ACC112 (cell line): Measurements from ENCODE around the gene PPCDC.

Source experiments
- H2AFZ ChIP-seq: fragments of 200-600 bp; sonication (generic); one replicate; pipeline ENCODE4 v1.6.0; 2017; ENCODE audit warnings: antibody characterized with exemption, low read length; ENCODE audit not compliant: unreplicated experiment
- H3K27ac ChIP-seq: fragments of 200-600 bp; sonication (generic); 2 replicates; pipeline ENCODE4 v1.5.1; 2014; ENCODE audit warnings: low read depth, mild to moderate bottlenecking, antibody characterized with exemption, low read length, moderate library complexity
- H3K27me3 ChIP-seq: fragments of 200-600 bp; sonication (generic); 2 replicates; pipeline ENCODE4 v1.6.1; 2014; ENCODE audit warnings: mild to moderate bottlenecking, antibody characterized with exemption, low read length, moderate library complexity, mixed read lengths; ENCODE audit not compliant: insufficient read depth
- H3K36me3 ChIP-seq: fragments of 200-600 bp; sonication (generic); 2 replicates; pipeline ENCODE4 v1.6.1; 2016; ENCODE audit warnings: mild to moderate bottlenecking, antibody characterized with exemption, low read length, moderate library complexity, mixed read lengths; ENCODE audit not compliant: insufficient read depth
- H3K4me1 ChIP-seq: fragments of 200-600 bp; sonication (generic); one replicate; pipeline ENCODE4 v1.6.1; 2016; ENCODE audit warnings: low read length, mixed read lengths; ENCODE audit not compliant: insufficient read depth, unreplicated experiment, control insufficient read depth
- H3K4me3 ChIP-seq: fragments of 200-600 bp; sonication (generic); 2 replicates; pipeline ENCODE4 v1.5.1; 2014; ENCODE audit warnings: mild to moderate bottlenecking, low read depth, low read length
- H3K79me2 ChIP-seq: fragments of 200-600 bp; sonication (generic); one replicate; pipeline ENCODE4 v1.6.0; 2016; ENCODE audit warnings: low read length; ENCODE audit not compliant: control insufficient read depth, unreplicated experiment, insufficient read depth

Gene PPCDC

DNA sequence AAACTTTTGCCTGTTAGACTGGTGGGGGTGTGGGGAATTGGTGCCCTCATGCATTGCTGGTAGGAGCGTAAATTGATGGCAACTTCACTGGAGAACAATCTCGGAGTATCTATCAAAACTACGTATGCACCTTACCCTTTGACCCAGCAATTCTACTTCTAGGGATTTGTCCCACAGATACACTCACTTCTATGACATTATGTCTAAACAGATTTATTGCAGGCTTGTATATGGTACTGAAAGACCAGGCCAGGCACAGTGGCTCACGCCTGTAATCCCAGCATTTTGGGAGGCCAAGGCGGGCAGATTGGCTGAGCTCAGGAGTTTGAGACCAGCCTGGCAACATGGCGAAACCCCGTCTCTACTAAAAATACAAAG is 30.3 kb downstream of the PPCDC start:
- H3K36me3 ChIP-seq: no peaks in the 10 kb centered on the region
- H3K27ac ChIP-seq: no peak overlapping the region
- no peaks in the 10 kb centered on the region for H3K27me3 ChIP-seq
- no peaks in the 10 kb centered on the region for H3K79me2 ChIP-seq
- no peaks in the 10 kb centered on the region for H3K4me1 ChIP-seq
- no peak overlapping the region for H2AFZ ChIP-seq
- H3K4me3 ChIP-seq: no peak overlapping the region

DNA sequence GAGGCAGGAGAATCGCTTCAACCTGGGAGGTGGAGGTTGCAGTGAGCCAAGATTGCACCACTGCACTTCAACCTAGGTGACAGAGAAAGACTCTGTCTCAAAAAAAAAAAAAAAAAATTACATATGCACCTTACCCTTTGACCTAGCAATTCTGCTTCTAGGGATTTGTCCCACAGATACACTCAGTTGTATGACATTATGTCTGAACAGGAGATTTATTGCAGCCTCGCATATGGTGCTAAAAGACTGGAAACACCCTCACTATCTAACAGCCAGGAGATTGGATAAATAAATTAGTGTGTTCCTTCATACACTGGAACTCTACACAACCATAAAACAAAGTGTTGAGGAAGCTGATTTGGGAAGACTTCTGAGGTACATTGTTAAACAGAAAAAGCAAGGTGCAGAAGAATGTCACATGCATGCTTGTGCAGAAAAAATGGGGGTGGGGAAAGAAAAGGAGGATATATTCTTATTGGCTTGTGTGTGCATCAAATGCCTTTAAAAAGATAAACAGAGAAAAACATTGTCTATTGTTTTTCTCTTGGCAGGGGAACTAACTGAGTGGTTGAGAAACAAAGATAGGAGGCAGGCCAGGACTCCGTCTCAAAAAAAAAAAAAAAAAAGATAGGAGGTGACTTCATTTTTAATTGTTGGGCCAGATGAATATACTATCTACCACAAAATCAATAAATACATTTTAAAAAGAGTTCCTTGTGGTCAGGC is 30.9 kb downstream of the PPCDC start:
- no peaks in the 10 kb centered on the region for H3K36me3 ChIP-seq
- H3K27ac ChIP-seq: no peak overlapping the region
- no peaks in the 10 kb centered on the region for H3K4me1 ChIP-seq
- H2AFZ ChIP-seq: no peak overlapping the region
- no peak overlapping the region for H3K4me3 ChIP-seq
- no peaks in the 10 kb centered on the region for H3K79me2 ChIP-seq
- H3K27me3 ChIP-seq: no peaks in the 10 kb centered on the region

DNA sequence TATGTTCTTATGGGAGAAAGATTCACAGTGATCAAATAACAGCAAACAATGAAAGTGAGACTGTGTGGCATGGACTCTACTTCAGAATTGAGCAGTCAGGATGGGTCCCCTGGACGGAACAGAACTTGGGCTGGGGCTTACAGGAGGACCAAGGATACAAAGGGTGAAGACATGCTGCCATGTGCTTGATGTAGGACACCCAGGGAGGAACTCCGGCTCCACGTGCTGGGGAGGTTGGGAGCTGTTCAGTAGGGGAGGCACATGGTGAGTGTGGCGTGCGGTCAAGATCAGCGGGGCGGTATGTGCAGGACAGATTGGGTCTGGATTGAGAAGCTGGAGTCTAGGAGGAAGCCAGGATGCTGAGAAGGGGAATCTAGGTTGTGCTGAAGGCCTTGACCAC is 32.6 kb downstream of the PPCDC start:
- Histone ChIP-seq H3K36me3 (no peaks in the 10 kb centered on the region), H3K27ac (no peak overlapping the region), H3K4me1 (no peaks in the 10 kb centered on the region), H3K79me2 (no peaks in the 10 kb centered on the region), H3K27me3 (no peaks in the 10 kb centered on the region), H2AFZ (no peak overlapping the region), H3K4me3 (no peak overlapping the region)

DNA sequence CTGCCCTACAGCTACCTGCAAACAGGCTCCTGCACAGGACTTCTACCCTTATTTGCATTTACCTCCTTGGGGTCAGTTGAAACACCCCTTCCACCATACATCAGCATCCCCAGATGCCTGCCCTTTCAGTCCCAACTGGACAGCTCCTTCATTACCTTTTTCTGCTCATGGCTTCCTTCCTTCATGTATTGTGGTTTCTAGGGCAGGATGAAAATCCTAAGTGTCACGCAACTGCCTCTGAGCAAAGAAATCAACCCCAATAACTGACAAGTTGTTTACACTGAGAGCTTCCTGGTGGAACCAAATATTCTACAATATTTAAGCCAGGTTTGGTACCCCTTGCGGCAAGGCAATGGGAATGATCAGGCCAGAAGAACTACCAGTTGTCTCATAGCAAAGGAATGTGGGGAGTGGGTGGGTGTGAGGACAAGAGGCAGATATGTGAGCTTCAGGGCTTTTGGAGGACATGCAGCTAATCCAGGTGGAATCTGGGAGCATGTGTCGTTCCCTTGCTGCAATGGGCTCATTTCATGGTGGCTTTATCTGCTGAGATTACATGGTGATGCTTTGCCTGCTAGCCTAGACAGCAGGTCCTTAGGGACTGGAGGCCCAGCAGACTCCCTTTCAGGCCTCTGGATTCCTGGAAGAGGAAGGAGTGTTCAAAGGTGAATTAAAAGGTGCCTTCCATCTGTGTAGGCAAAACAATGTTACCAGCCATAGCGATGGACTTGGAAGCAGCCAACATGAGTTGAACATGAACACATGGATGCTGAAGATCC is 34.9 kb downstream of the PPCDC start:
- no peak overlapping the region for H3K4me3 ChIP-seq
- no peak overlapping the region for H2AFZ ChIP-seq
- peaks cover 4% of the 10 kb centered on the region for H3K4me1 ChIP-seq
- no peaks in the 10 kb centered on the region for H3K79me2 ChIP-seq
- no peak overlapping the region for H3K27ac ChIP-seq
- no peaks in the 10 kb centered on the region for H3K36me3 ChIP-seq
- no peaks in the 10 kb centered on the region for H3K27me3 ChIP-seq

DNA sequence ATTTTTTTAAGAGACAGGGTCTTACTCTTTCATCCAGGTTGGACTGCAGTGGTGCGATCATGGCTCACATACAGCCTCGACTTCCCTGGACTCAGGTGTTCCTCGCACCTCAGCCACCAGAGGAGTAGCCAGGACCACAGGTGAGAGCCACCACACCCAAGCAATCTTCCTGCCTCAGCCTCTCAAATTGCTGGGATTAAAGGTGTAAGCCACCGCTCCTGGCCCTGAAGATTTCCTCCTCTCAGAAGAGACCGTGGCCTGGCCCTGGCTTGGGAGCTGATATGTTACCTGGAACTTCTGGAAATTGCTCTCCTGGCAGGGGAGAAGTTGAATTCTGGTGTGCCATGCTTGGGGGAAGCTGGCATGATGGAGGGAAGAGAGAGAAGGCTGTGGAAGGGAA is 36.2 kb downstream of the PPCDC start:
- no peaks in the 10 kb centered on the region for H3K36me3 ChIP-seq
- no peak overlapping the region for H3K27ac ChIP-seq
- H3K27me3 ChIP-seq: no peaks in the 10 kb centered on the region
- no peak overlapping the region for H2AFZ ChIP-seq
- no peaks in the 10 kb centered on the region for H3K79me2 ChIP-seq
- H3K4me1 ChIP-seq: peaks cover 16% of the 10 kb centered on the region
- no peak overlapping the region for H3K4me3 ChIP-seq

DNA sequence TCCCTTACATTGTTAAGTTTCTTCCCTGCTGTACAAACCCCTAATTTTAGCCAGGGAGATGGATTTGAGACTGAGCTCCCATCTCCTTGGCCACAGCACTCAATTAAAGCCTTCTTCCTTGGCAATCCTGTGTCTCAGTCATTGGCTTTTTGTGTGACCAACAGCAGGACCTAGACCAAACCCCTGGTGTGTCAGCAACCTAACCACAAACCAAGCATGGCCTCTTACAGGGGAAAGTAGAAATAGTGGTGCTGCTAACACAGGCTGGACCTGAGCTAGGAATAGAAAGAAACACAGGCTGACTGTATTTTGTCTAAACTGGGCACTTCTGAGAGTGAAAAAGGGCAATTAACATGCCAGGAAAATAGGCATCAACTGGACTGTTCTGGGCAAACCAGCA is 37.9 kb downstream of the PPCDC start:
- peaks cover 32% of the 10 kb centered on the region for H3K4me1 ChIP-seq
- H3K36me3 ChIP-seq: no peaks in the 10 kb centered on the region
- H3K27me3 ChIP-seq: no peaks in the 10 kb centered on the region
- H3K4me3 ChIP-seq: no peak overlapping the region
- H2AFZ ChIP-seq: no peak overlapping the region
- no peak overlapping the region for H3K27ac ChIP-seq
- no peaks in the 10 kb centered on the region for H3K79me2 ChIP-seq

DNA sequence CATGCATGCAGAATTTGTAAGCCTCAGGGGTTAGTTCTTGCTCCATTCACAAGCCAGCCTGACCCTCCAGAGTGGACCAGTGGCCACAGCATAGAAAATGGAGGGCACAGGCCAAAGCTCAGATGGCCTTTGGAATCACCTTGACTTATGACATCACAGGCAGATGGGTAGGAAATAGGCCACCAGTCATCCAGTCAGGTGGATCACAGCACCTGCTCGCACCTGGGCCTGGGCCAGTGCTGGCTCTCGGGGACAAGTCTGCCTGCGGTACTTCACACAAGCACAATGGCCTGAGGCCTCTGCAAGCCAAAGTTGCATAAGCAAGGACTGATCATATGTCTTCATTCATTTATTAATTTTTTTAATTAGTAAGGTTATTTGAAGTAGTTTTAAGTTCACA is 39.3 kb downstream of the PPCDC start:
- Histone ChIP-seq H3K27ac (no peak overlapping the region), H3K79me2 (no peaks in the 10 kb centered on the region), H3K4me1 (peaks cover 46% of the 10 kb centered on the region), H3K4me3 (no peak overlapping the region), H3K36me3 (no peaks in the 10 kb centered on the region), H3K27me3 (no peaks in the 10 kb centered on the region), H2AFZ (no peak overlapping the region)

DNA sequence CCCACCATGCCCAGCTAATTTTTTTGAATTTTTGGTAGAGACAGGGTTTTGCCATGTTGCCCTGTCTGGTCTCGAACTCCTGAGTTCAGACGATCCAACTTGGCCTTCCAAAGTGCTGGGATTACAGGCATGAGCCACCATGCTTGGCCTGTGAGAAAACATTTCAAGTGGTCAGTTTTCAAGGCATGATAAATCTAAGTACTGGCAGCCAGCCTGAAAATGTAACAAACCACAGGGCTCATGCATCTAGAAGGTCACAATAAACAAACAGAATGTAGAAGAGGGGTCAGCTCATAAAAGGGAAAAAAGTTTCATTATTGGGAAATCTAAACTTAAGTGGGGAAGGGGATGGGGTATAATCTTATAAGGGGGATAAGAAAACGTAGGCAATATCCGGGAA is 39.9 kb downstream of the PPCDC start:
- Histone ChIP-seq H3K36me3 (no peaks in the 10 kb centered on the region), H3K27me3 (no peaks in the 10 kb centered on the region), H2AFZ (no peak overlapping the region), H3K79me2 (no peaks in the 10 kb centered on the region), H3K4me1 (peaks cover 47% of the 10 kb centered on the region), H3K4me3 (no peak overlapping the region), H3K27ac (no peak overlapping the region)

DNA sequence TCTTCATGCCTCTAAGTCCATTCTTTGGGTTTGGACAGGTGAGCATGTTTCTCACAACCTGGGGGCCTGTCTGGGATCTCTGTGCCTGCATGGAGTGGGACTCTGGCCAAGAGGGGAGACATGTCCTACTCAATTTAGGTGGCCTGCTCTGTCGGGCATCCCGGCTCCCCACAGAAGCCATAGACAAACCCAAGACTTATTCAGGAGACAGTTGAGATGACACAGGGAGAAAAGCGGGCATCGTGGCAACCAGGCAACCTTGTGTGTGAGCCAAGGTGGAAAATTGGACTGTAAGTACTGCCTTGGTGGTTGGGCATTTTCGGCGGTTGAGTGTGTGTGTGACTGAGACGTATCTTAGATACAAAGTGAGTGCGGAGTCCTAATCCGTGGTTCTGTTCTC is 40.5 kb downstream of the PPCDC start:
- Histone ChIP-seq H3K4me1 (peaks cover 47% of the 10 kb centered on the region), H3K79me2 (no peaks in the 10 kb centered on the region), H2AFZ (no peak overlapping the region), H3K36me3 (no peaks in the 10 kb centered on the region), H3K4me3 (no peak overlapping the region), H3K27ac (no peak overlapping the region), H3K27me3 (no peaks in the 10 kb centered on the region)

DNA sequence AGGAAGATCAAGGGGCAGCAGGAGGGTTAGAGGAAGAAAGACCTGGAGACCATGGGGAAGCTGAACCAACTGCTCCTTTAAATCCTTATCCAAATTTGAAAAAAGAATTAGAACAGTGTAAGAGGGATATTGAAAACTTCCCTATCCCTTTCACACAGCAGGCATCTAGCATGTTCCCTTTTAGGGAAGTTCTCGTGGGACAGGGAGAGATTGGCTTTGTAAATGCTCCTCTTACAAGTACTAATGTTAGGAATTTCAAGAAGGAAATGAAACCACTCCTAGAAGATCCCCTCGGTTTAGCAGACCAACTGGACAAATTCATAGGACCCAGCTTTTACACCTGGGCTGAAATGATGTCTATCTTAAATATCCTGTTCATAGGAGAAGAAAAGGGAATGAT is 41.5 kb downstream of the PPCDC start:
- Histone ChIP-seq H3K4me1 (peaks cover 47% of the 10 kb centered on the region), H3K27me3 (no peaks in the 10 kb centered on the region), H3K36me3 (no peaks in the 10 kb centered on the region), H3K27ac (peak overlapping the region; percentile 32), H3K79me2 (no peaks in the 10 kb centered on the region), H2AFZ (no peak overlapping the region), H3K4me3 (no peak overlapping the region)

DNA sequence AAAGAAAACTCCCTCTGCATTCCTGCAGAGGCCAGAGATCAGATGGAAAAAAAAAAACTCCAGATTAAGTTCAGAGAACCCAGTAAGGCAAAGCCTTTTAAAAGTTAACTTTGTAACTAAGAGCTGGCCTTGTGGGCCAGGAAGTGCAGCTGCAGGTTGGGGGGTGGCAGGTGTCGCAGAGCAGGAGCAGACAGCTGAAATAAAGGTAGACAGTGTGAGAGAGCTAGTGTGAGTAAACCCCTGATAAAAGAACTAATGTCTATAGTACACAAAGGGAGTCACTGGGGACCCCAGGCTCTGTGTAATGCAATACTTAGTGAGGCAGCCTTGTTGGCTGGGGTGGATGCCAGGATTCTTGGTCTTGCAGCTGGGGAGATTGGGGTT is 42.1 kb downstream of the PPCDC start:
- H3K27me3 ChIP-seq: 0 out of 2 replicates have a peak, but pooled peaks cover 1% of the 10 kb centered on the region
- H3K36me3 ChIP-seq: no peaks in the 10 kb centered on the region
- H2AFZ ChIP-seq: no peak overlapping the region
- H3K4me1 ChIP-seq: peaks cover 47% of the 10 kb centered on the region
- H3K4me3 ChIP-seq: no peak overlapping the region
- H3K79me2 ChIP-seq: no peaks in the 10 kb centered on the region
- H3K27ac ChIP-seq: peak overlapping the region; percentile 12; the same call in 1 of the 2 replicates
